H1 (cell line): ENCODE measurements around the gene MMP17. TPM values are rescaled to one million over a fixed set of nuclear protein-coding genes. Genes with fewer than 3 reads are reported as not detected.

Source experiments
- CTCF ChIA-PET: fragments of 300-600 bp; sonication (Branson Sonifier 250); formaldehyde crosslinking; loops from one replicate; lab custom pipeline; 2021; ENCODE audit not compliant: partially characterized antibody; lab: Charles Lee
- POLR2A ChIA-PET: fragments of 300-600 bp; sonication (Branson Sonifier 250); formaldehyde crosslinking; loops from one replicate; lab custom pipeline; 2021; ENCODE audit warnings: inconsistent platforms; ENCODE audit not compliant: partially characterized antibody; lab: Charles Lee
- DNase-seq, 2 experiments: peaks; one replicate each; pipeline versions ENCODE4 v3.0.0 to v3.0.0-alpha.2; 2010 to 2022; ENCODE audit warnings: low spot score in 2 of 2, low read depth in 1 of 2, mixed read lengths in 1 of 2
- FAIRE-seq: peaks from 2 replicates; lab custom pipeline; 2011; peaks lifted over from hg19 to GRCh38; lab: Jason Lieb, UNC
- H2AFZ ChIP-seq: 2 replicates; pipeline ENCODE4 v1.8.1; 2012; ENCODE audit warnings: low read length, inconsistent platforms
- H2AK5ac ChIP-seq: 2 replicates; pipeline ENCODE4 v1.6.1; 2013; ENCODE audit warnings: low read depth, low read length
- H2BK120ac ChIP-seq: replicated peaks from 2 replicates; pipeline ENCODE3; 2013; ENCODE audit warnings: low read depth, low read length, inconsistent platforms
- H2BK12ac ChIP-seq: 2 replicates; pipeline ENCODE4 v1.6.1; 2013; ENCODE audit warnings: low read depth, low read length
- H2BK15ac ChIP-seq: 2 replicates; pipeline ENCODE4 v1.6.1; 2013; ENCODE audit warnings: low read length
- H2BK20ac ChIP-seq: 2 replicates; pipeline ENCODE4 v1.6.1; 2013; ENCODE audit warnings: low read length
- H2BK5ac ChIP-seq: 2 replicates; pipeline ENCODE4 v1.6.1; 2013; ENCODE audit warnings: low read depth, low read length
- H3K14ac ChIP-seq: 2 replicates; pipeline ENCODE4 v1.6.1; 2013; ENCODE audit warnings: inconsistent platforms; ENCODE audit not compliant: insufficient read length
- H3K18ac ChIP-seq: 2 replicates; pipeline ENCODE4 v1.6.1; 2013; ENCODE audit warnings: low read length; ENCODE audit errors: extremely low read depth
- H3K23ac ChIP-seq: 2 replicates; pipeline ENCODE4 v1.6.1; 2013; ENCODE audit warnings: inconsistent platforms; ENCODE audit not compliant: insufficient read length
- H3K23me2 ChIP-seq: 2 replicates; pipeline ENCODE4 v1.6.1; 2013; ENCODE audit warnings: low read depth, low read length
- H3K27ac ChIP-seq: 2 replicates; pipeline ENCODE4 v1.6.1; 2011; ENCODE audit warnings: low read depth, low read length, inconsistent platforms
- H3K27me3 ChIP-seq, 4 experiments: replicated peaks in 1 of 4; 1 replicate in 1 of 4; 2 replicates in 3 of 4; pipeline versions ENCODE4 v1.6.1 to v1.8.1; 2011 to 2013; ENCODE audit warnings: low read length in 3 of 4, mild to moderate bottlenecking in 3 of 4, inconsistent platforms in 2 of 4, mixed read lengths in 2 of 4, moderate library complexity in 1 of 4; ENCODE audit not compliant: control insufficient read depth in 3 of 4, insufficient read depth in 3 of 4; ENCODE audit errors: extremely low read depth in 1 of 4
- H3K36me3 ChIP-seq, 4 experiments: 2 replicates each; pipeline versions ENCODE4 v1.6.1 to v1.8.1; 2011 to 2013; ENCODE audit warnings: mild to moderate bottlenecking in 4 of 4, low read length in 3 of 4, moderate library complexity in 2 of 4, control low read depth in 1 of 4, inconsistent platforms in 1 of 4; ENCODE audit not compliant: insufficient read depth in 4 of 4, control insufficient read depth in 2 of 4
- H3K4ac ChIP-seq: replicated peaks from 2 replicates; pipeline ENCODE3; 2013; ENCODE audit warnings: low read length, low read depth, mixed read lengths, inconsistent platforms; ENCODE audit not compliant: insufficient read length
- H3K4me1 ChIP-seq, 4 experiments: replicated peaks in 1 of 4; 1 replicate in 1 of 4; 2 replicates in 3 of 4; pipeline versions ENCODE4 v1.6.1 to v1.8.1; 2011 to 2013; ENCODE audit warnings: low read length in 3 of 4, inconsistent platforms in 2 of 4, mixed read lengths in 1 of 4; ENCODE audit not compliant: insufficient read depth in 4 of 4, control insufficient read depth in 3 of 4
- H3K4me2 ChIP-seq, 2 experiments: 2 replicates each; pipeline versions ENCODE4 v1.6.1 to v1.8.1; 2011 to 2013; ENCODE audit warnings: low read depth in 2 of 2, low read length in 2 of 2, control low read depth in 1 of 2, inconsistent platforms in 1 of 2, mild to moderate bottlenecking in 1 of 2; ENCODE audit not compliant: insufficient read depth in 1 of 2
- H3K4me3 ChIP-seq, 4 experiments: fragments of 200-600, 300-600 bp in 1 of 4; sonication (generic), shearing (Covaris generic), sonication (Bioruptor Twin) in 1 of 4; 2 replicates each; pipeline versions ENCODE4 v1.5.1 to v1.8.1; 2011 to 2016; ENCODE audit warnings: low read length in 4 of 4, low read depth in 3 of 4, control low read depth in 2 of 4, inconsistent platforms in 2 of 4, mild to moderate bottlenecking in 2 of 4, mixed read lengths in 1 of 4, moderate library complexity in 1 of 4; ENCODE audit not compliant: insufficient read depth in 2 of 4; ENCODE audit errors: extremely low read depth in 1 of 4
- H3K56ac ChIP-seq: replicated peaks from 2 replicates; pipeline ENCODE3; 2013; ENCODE audit warnings: low read depth, mild to moderate bottlenecking, mixed read lengths, low read length, inconsistent platforms; ENCODE audit not compliant: insufficient read length
- H3K79me1 ChIP-seq: 2 replicates; pipeline ENCODE4 v1.6.1; 2013; ENCODE audit warnings: low read depth, low read length, control low read depth
- H3K79me2 ChIP-seq, 2 experiments: 2 replicates each; pipeline versions ENCODE4 v1.6.1 to v1.8.1; 2012 to 2013; ENCODE audit warnings: low read length in 2 of 2, mild to moderate bottlenecking in 2 of 2, inconsistent platforms in 1 of 2; ENCODE audit not compliant: insufficient read depth in 2 of 2, control insufficient read depth in 1 of 2
- H3K9ac ChIP-seq, 4 experiments: replicated peaks in 1 of 4; 1 replicate in 1 of 4; 2 replicates in 3 of 4; pipeline versions ENCODE4 v1.6.1 to v1.8.1; 2011 to 2013; ENCODE audit warnings: low read depth in 3 of 4, low read length in 3 of 4, control low read depth in 2 of 4, mild to moderate bottlenecking in 2 of 4, moderate library complexity in 2 of 4, inconsistent platforms in 1 of 4; ENCODE audit errors: extremely low read depth in 1 of 4
- H3K9me3 ChIP-seq, 2 experiments: 2 replicates each; pipeline versions ENCODE4 v1.6.1 to v1.8.1; 2012 to 2013; ENCODE audit warnings: mild to moderate bottlenecking in 2 of 2, moderate library complexity in 2 of 2, control low read depth in 1 of 2, inconsistent platforms in 1 of 2, low read depth in 1 of 2, low read length in 1 of 2, mixed read lengths in 1 of 2; ENCODE audit not compliant: insufficient read depth in 2 of 2
- H4K20me1 ChIP-seq, 2 experiments: replicated peaks in 1 of 2; 2 replicates each; pipeline versions ENCODE3 to v1.8.1; 2011 to 2013; ENCODE audit warnings: inconsistent platforms in 2 of 2, low read length in 2 of 2, mild to moderate bottlenecking in 1 of 2; ENCODE audit not compliant: insufficient read depth in 2 of 2, control insufficient read depth in 1 of 2
- H4K5ac ChIP-seq: 2 replicates; pipeline ENCODE4 v1.6.1; 2013; ENCODE audit warnings: low read length, low read depth, mixed read lengths, inconsistent platforms; ENCODE audit not compliant: insufficient read length
- H4K8ac ChIP-seq: 2 replicates; pipeline ENCODE4 v1.8.0; 2013; ENCODE audit warnings: mild to moderate bottlenecking, moderate library complexity, low read length, inconsistent platforms; ENCODE audit not compliant: insufficient read depth; ENCODE audit errors: extremely low read depth
- H4K91ac ChIP-seq: replicated peaks from 2 replicates; pipeline ENCODE3; 2013; ENCODE audit warnings: low read length, mixed read lengths, inconsistent platforms; ENCODE audit not compliant: insufficient read length
- ASH2L ChIP-seq: fragments of 200-600, 300-600 bp; sonication (generic); IDR thresholded peaks from one replicate; pipeline ENCODE4 v1.7.1; 2017; ENCODE audit warnings: low read length
- ATF2 ChIP-seq: IDR thresholded peaks from 2 replicates; pipeline ENCODE4 v1.6.1; 2012; ENCODE audit warnings: low read length, inconsistent platforms
- BCL11A ChIP-seq, 2 experiments: IDR thresholded peaks; one replicate each; pipeline ENCODE4 v1.6.1; 2011; ENCODE audit warnings: low read depth in 2 of 2, low read length in 2 of 2, mild to moderate bottlenecking in 2 of 2
- CBX8 ChIP-seq: fragments of 300-800, 300-1000 bp; sonication (generic); IDR thresholded peaks from 2 replicates; pipeline ENCODE4 v1.7.1; 2016; ENCODE audit warnings: low read depth, low read length, borderline replicate concordance
- CHD1 ChIP-seq: IDR thresholded peaks from 2 replicates; pipeline ENCODE4 v1.6.1; 2012; ENCODE audit warnings: low read depth, low read length, improper control_type of control experiment
- CREB1 ChIP-seq: IDR thresholded peaks from 2 replicates; pipeline ENCODE4 v1.6.1; 2012; ENCODE audit warnings: inconsistent platforms
- GTF2F1 ChIP-seq: IDR thresholded peaks from 2 replicates; pipeline ENCODE4 v1.6.1; 2012; ENCODE audit warnings: low read depth, low read length, improper control_type of control experiment, borderline replicate concordance
- HDAC6 ChIP-seq: IDR thresholded peaks from one replicate; pipeline ENCODE4 v1.7.1; 2012; ENCODE audit warnings: low read depth, mild to moderate bottlenecking, inconsistent platforms, low read length, moderate library complexity
- KDM4A ChIP-seq: IDR thresholded peaks from one replicate; pipeline ENCODE4 v1.7.1; 2012; ENCODE audit warnings: low read depth, mild to moderate bottlenecking, moderate library complexity, low read length, inconsistent platforms; ENCODE audit not compliant: severe bottlenecking
- RXRA ChIP-seq: IDR thresholded peaks from 2 replicates; pipeline ENCODE4 v1.6.1; 2011; ENCODE audit warnings: low read depth, mild to moderate bottlenecking, low read length, moderate library complexity; ENCODE audit not compliant: insufficient read depth
- TAF1 ChIP-seq: IDR thresholded peaks from 2 replicates; pipeline ENCODE4 v1.6.1; 2011; ENCODE audit warnings: mild to moderate bottlenecking, low read depth, low read length
- ZNF274 ChIP-seq: IDR thresholded peaks from 2 replicates; pipeline ENCODE4 v1.7.0; 2012; ENCODE audit warnings: low read length, borderline replicate concordance; ENCODE audit errors: extremely low read depth
- WGBS, 2 experiments: shearing (Covaris generic) in 1 of 2; methylation state at CpG; one replicate each; pipeline versions ENCODE4 v1.1.6 to v1.1.7; 2013 to 2015; ENCODE audit warnings: low lambda C conversion rate in 2 of 2, mixed read lengths in 2 of 2, inconsistent platforms in 1 of 2, low coverage in 1 of 2, missing lambda C conversion rate in 1 of 2; ENCODE audit not compliant: insufficient replicate concordance in 2 of 2, insufficient coverage in 1 of 2, insufficient read length in 1 of 2; ENCODE audit errors: extremely low coverage in 1 of 2, missing lambda C conversion rate in 1 of 2; 5-methylcytosine and 5-hydroxymethylcytosine counted together
- polyA plus RNA-seq, 7 experiments: library from polyadenylated mRNA; depleted of rRNA in 3 of 7; stranded (reverse) in 5 of 7; unstranded in 2 of 7; fragments of >200 nt in 5 of 7; fragments of 200-250 nt in 2 of 7; gene quantifications; 1 replicate in 5 of 7; 2 replicates in 1 of 7; 4 replicates in 1 of 7; pipeline versions ENCODE4 v1.2.1 to v1.2.3, GENCODE V29; 2011 to 2013; ENCODE audit warnings: missing spikeins in 2 of 7, mixed read lengths in 2 of 7
- total RNA-seq: library from RNA; stranded (reverse); fragmentation: NEBNext Ultra II Directional; extraction: Animal tissue kit (Norgen Biotek cat#: 25700); gene quantifications from 2 replicates; pipeline ENCODE4 v1.2.1, GENCODE V29; 2021

MMP17 gene
- total and polyA plus RNA-seq, 2 of the 8 experiments (the other 6 are each of a cell fraction or from before 2014, with no cell fraction given): 41.3 to 53.8 TPM

- peaks cover 0 to 14% (median 13%) of the 10 kb centered on the region in 4 experiments; a peak in 6 of 7 replicates for H3K4me1 ChIP-seq
- H3K27me3 ChIP-seq: no peaks in the 10 kb centered on the region
- CTCF ChIA-PET: interaction anchor here (0.6 kb wide), 1 partner anchor 74 kb away, joined by 3 read pairs; no protein-coding TSS in a partner anchor
- no peak overlapping the region for H3K56ac ChIP-seq
- H3K23ac ChIP-seq: no peak overlapping the region
- peaks cover 0 to 49% of the 10 kb centered on the region in 2 experiments; a peak in 1 of 4 replicates for H3K79me2 ChIP-seq
- POLR2A ChIA-PET: interaction anchor here (0.6 to 2.1 kb wide), 2 partner anchors 30 to 59 kb away, joined by 3 to 10 read pairs; no protein-coding TSS in a partner anchor
- H3K18ac ChIP-seq: no peak overlapping the region
- peak overlapping the region in 1 of 4 experiments; percentile 15; a peak in 1 of 7 replicates for H3K9ac ChIP-seq
- H4K91ac ChIP-seq: no peak overlapping the region
- no peak overlapping the region for H2AFZ ChIP-seq
- no peak overlapping the region for H2BK20ac ChIP-seq
- H4K5ac ChIP-seq: no peak overlapping the region
- H3K36me3 ChIP-seq: peaks cover 0 to 7% (median 3%) of the 10 kb centered on the region in 4 experiments; a peak in 3 of 8 replicates
- H3K4me2 ChIP-seq: no peak overlapping the region
- no peak overlapping the region for H2BK15ac ChIP-seq
- no peak overlapping the region for H3K4me3 ChIP-seq
- H2AK5ac ChIP-seq: no peak overlapping the region
- whole genome bisulfite sequencing, 2 experiments: 96% methylated on average over 6 of the region's 6 CpGs; no CpG with 5 or more reads in 1 of the 2 experiments
- H3K79me1 ChIP-seq: peaks cover 15% of the 10 kb centered on the region
- H3K23me2 ChIP-seq: peaks cover 8% of the 10 kb centered on the region; the same call in 1 of the 2 replicates
- H2BK5ac ChIP-seq: no peak overlapping the region
- H3K9me3 ChIP-seq: no peaks in the 10 kb centered on the region
- H3K14ac ChIP-seq: no peak overlapping the region
- peaks cover 23 to 31% of the 10 kb centered on the region in 2 experiments for H4K20me1 ChIP-seq
- no peak overlapping the region; the same call in 1 of the 2 replicates for H4K8ac ChIP-seq
- no peak overlapping the region for H3K27ac ChIP-seq
- H3K4ac ChIP-seq: no peak overlapping the region
- DNase-seq: no peak
- peak overlapping the region; percentile 39; the same call in 1 of the 2 replicates for H2BK12ac ChIP-seq
- H2BK120ac ChIP-seq: no peak overlapping the region
- no peak for FAIRE-seq
- TF ChIP-seq ZNF274 (no peak), GTF2F1 (no peak), BCL11A (IDR thresholded peaks at IDR 0.05; ENCODE audit: low read depth in 2 of 2, low read length in 2 of 2) (no peak), KDM4A (no peak), ATF2 (no peak), ASH2L (no peak), RXRA (no peak), CBX8 (no peak), HDAC6 (no peak), CHD1 (no peak), CREB1 (no peak), TAF1 (no peak)
These were observed 72.2 kb downstream of the MMP17 start for GRCh38 chr12:131900397-131900796.
